HepG2 (cell line): ENCODE data around the gene DDRGK1. TPM values are rescaled to one million over a fixed set of nuclear protein-coding genes. Genes with fewer than 3 reads are reported as not detected.

Source experiments
- GABPB1 ChIP-seq: IDR thresholded peaks from 2 replicates; pipeline ENCODE4 v1.6.1; 2016; ENCODE audit warnings: mild to moderate bottlenecking, missing genetic modification reagents, moderate library complexity, missing compliant biosample characterization
- HES4 ChIP-seq: sonication (generic); formaldehyde crosslinking; IDR thresholded peaks from 2 replicates; pipeline ENCODE4 v1.9.0; 2021; ENCODE audit warnings: mild to moderate bottlenecking, missing genetic modification reagents, borderline replicate concordance
- IRF9 ChIP-seq: sonication (generic); formaldehyde crosslinking; IDR thresholded peaks from 2 replicates; pipeline ENCODE4 v1.8.0; 2022; ENCODE audit warnings: missing genetic modification reagents, mild to moderate bottlenecking, borderline replicate concordance
- LCORL ChIP-seq, 2 experiments: fragments of 450-650 bp in 1 of 2; sonication (generic) in 1 of 2; formaldehyde crosslinking in 1 of 2; IDR thresholded peaks; 2 replicates each; pipeline versions ENCODE4 v1.5.0 to v1.6.1; 2017 to 2020; ENCODE audit warnings: antibody characterized with exemption in 1 of 2, missing genetic modification reagents in 1 of 2
- NR0B2 ChIP-seq: sonication (generic); formaldehyde crosslinking; IDR thresholded peaks from 2 replicates; pipeline ENCODE4 v1.4.0; 2020; ENCODE audit warnings: mild to moderate bottlenecking, missing genetic modification reagents
- PPARG ChIP-seq: conservative IDR thresholded peaks from 2 replicates; pipeline ENCODE4 v1.6.1; 2016; ENCODE audit warnings: missing biosample characterization, missing genetic modification reagents
- ZNF616 ChIP-seq: sonication (generic); formaldehyde crosslinking; IDR thresholded peaks from 2 replicates; pipeline ENCODE4 v1.5.0; 2020; ENCODE audit warnings: low read depth, mild to moderate bottlenecking, missing genetic modification reagents
- ZNF704 ChIP-seq: sonication (generic); formaldehyde crosslinking; IDR thresholded peaks from 2 replicates; pipeline ENCODE4 v1.8.1; 2023; ENCODE audit warnings: mild to moderate bottlenecking, inconsistent platforms, moderate library complexity, missing genetic modification reagents, borderline replicate concordance
- ZSCAN21 ChIP-seq: sonication (generic); formaldehyde crosslinking; IDR thresholded peaks from 2 replicates; pipeline ENCODE4 v1.8.0; 2022; ENCODE audit warnings: mild to moderate bottlenecking, missing genetic modification reagents, moderate library complexity, borderline replicate concordance
- polyA plus RNA-seq, 8 experiments: library from polyadenylated mRNA; depleted of rRNA in 3 of 8; stranded (reverse) in 7 of 8; unstranded in 1 of 8; fragments of >200 nt; fragmentation: Illumina TruSeq in 4 of 8; extraction: Trizol in 4 of 8; gene quantifications; 2 replicates each; pipeline versions ENCODE4 v1.2.1 to v1.2.3, GENCODE V29; 2011 to 2016; ENCODE audit warnings: low read depth in 4 of 8, missing spikeins in 1 of 8, mixed read lengths in 1 of 8; ENCODE audit not compliant: insufficient read depth in 1 of 8
- total RNA-seq, 5 experiments: library from RNA; depleted of rRNA; stranded (reverse); fragments of >200 nt; fragmentation: Illumina TruSeq; extraction: Trizol; gene quantifications; 2 replicates each; pipeline ENCODE4 v1.2.3, GENCODE V29; 2016; ENCODE audit warnings: low read depth in 1 of 5
- TF ChIP-seq, protein P1 (sequence below): sonication (generic); formaldehyde crosslinking; IDR thresholded peaks from 2 replicates; pipeline ENCODE4 v1.5.0; 2020; ENCODE audit warnings: mild to moderate bottlenecking, missing genetic modification reagents, borderline replicate concordance
- TF ChIP-seq, protein P2 (sequence below): sonication (generic); formaldehyde crosslinking; IDR thresholded peaks from 2 replicates; pipeline ENCODE4 v1.4.0; 2020; ENCODE audit warnings: mild to moderate bottlenecking, missing genetic modification reagents

Gene DDRGK1
- total and polyA plus RNA-seq, 2 of the 13 experiments (the other 11 are each of a cell fraction or from before 2014, with no cell fraction given): 96.7 to 149 TPM

- TF ChIP-seq, protein P1, sequence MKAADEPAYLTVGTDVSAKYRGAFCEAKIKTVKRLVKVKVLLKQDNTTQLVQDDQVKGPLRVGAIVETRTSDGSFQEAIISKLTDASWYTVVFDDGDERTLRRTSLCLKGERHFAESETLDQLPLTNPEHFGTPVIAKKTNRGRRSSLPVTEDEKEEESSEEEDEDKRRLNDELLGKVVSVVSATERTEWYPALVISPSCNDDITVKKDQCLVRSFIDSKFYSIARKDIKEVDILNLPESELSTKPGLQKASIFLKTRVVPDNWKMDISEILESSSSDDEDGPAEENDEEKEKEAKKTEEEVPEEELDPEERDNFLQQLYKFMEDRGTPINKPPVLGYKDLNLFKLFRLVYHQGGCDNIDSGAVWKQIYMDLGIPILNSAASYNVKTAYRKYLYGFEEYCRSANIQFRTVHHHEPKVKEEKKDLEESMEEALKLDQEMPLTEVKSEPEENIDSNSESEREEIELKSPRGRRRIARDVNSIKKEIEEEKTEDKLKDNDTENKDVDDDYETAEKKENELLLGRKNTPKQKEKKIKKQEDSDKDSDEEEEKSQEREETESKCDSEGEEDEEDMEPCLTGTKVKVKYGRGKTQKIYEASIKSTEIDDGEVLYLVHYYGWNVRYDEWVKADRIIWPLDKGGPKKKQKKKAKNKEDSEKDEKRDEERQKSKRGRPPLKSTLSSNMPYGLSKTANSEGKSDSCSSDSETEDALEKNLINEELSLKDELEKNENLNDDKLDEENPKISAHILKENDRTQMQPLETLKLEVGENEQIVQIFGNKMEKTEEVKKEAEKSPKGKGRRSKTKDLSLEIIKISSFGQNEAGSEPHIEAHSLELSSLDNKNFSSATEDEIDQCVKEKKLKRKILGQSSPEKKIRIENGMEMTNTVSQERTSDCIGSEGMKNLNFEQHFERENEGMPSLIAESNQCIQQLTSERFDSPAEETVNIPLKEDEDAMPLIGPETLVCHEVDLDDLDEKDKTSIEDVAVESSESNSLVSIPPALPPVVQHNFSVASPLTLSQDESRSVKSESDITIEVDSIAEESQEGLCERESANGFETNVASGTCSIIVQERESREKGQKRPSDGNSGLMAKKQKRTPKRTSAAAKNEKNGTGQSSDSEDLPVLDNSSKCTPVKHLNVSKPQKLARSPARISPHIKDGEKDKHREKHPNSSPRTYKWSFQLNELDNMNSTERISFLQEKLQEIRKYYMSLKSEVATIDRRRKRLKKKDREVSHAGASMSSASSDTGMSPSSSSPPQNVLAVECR (CRISPR knock-in tag): 0 out of 2 replicates have a peak, but pooled peaks have one; percentile 18
- TF ChIP-seq PPARG (CRISPR knock-in tag) (no peak), LCORL (IDR thresholded peaks at IDR 0.05) (no peak), LCORL (CRISPR knock-in tag; IDR thresholded peaks at IDR 0.05) (peak; percentile 52; the same call in 1 of the 2 replicates), ZNF616 (CRISPR knock-in tag) (peak; percentile 49; the same call in 1 of the 2 replicates), GABPB1 (0 out of 2 replicates have a peak, but pooled peaks have one; percentile 48), NR0B2 (CRISPR knock-in tag) (peak; percentile 24; the same call in 1 of the 2 replicates), ZNF704 (CRISPR knock-in tag) (0 out of 2 replicates have a peak, but pooled peaks have one; percentile 12), ZSCAN21 (CRISPR knock-in tag) (peak; percentile 24; the same call in 1 of the 2 replicates), IRF9 (0 out of 2 replicates have a peak, but pooled peaks have one; percentile 1), HES4 (peak; percentile 67; the same call in 1 of the 2 replicates)
- TF ChIP-seq, protein P2, sequence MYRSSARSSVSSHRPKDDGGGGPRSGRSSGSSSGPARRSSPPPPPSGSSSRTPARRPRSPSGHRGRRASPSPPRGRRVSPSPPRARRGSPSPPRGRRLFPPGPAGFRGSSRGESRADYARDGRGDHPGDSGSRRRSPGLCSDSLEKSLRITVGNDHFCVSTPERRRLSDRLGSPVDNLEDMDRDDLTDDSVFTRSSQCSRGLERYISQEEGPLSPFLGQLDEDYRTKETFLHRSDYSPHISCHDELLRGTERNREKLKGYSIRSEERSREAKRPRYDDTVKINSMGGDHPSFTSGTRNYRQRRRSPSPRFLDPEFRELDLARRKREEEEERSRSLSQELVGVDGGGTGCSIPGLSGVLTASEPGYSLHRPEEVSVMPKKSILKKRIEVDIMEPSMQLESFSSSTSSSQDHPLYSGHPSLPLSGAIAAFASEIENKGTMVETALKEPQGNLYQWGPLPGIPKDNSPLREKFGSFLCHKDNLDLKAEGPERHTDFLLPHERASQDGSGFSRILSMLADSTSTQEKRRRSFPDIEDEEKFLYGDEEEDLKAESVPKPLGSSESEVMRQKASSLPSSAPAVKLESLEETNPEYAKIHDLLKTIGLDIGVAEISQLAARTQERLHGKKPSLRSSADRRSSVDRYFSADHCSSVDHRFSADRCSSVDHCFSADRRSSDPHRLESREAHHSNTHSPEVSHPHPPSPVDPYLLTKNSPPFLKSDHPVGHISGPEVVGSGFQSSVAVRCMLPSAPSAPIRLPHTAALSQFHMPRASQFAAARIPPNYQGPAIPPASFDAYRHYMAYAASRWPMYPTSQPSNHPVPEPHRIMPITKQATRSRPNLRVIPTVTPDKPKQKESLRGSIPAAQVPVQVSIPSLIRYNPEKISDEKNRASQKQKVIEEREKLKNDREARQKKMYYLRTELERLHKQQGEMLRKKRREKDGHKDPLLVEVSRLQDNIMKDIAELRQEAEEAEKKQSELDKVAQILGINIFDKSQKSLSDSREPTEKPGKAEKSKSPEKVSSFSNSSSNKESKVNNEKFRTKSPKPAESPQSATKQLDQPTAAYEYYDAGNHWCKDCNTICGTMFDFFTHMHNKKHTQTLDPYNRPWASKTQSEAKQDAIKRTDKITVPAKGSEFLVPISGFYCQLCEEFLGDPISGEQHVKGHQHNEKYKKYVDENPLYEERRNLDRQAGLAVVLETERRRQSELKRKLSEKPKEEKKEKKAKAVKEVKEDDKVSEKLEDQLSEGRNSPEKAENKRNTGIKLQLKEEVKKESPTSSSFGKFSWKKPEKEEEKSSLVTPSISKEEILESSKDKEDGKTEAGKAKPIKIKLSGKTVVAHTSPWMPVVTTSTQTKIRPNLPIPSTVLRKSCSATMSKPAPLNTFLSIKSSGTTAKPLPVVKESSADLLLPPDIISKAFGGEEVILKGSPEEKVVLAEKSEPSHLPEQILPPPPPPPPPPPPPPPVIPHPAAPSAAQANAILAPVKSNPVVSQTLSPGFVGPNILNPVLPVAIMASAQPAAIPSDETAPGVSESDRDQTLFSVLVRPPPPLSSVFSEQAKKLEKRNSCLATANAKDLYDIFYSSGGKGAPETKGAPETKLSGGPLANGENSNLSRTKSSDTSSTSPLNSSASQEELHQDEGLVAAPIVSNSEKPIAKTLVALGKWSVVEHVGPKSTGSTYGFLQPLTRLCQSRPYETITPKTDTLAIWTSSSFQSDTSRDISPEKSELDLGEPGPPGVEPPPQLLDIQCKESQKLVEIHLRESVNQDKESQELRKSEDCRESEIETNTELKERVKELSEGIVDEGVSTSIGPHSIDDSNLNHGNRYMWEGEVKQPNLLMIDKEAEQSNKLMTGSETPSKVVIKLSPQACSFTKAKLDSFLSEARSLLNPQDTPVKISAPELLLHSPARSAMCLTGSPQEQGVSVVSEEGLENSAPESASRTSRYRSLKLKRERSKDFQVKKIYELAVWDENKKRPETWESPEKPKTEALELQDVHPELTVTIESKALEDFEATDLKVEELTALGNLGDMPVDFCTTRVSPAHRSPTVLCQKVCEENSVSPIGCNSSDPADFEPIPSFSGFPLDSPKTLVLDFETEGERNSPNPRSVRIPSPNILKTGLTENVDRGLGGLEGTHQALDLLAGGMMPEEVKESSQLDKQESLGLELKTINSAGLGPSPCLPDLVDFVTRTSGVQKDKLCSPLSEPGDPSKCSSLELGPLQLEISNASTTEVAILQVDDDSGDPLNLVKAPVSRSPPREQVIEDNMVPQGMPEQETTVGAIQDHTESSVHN: peak; percentile 27; the same call in 1 of the 2 replicates
These were observed 33.6 kb upstream of the DDRGK1 start (continued) for GRCh38 chr20:3237958-3238615.
